T-helper 1 cell treated with Interleukin-12 subunit alpha and Interleukin-12 subunit beta and Interleukin-4 antibody, amounts not matched to agents 30 μg/mL and 1 μg/mL, for 36 hours (primary cell): Measurements from ENCODE around the gene PAM16.
A peak's percentile ranks its signal among the peaks of the same experiment; 100 is the strongest.
"Not testable (repeated sequence)": the region's sequence is repeated elsewhere in the genome, so short reads cannot be mapped to it uniquely, and the experiment has no call there.

Source experiments
- H3K27ac Mint-ChIP-seq: one replicate; pipeline ENCODE4 v1.8.0; 2021; ENCODE audit warnings: mild to moderate bottlenecking, mixed read lengths
- H3K27me3 Mint-ChIP-seq: one replicate; pipeline ENCODE4 v1.8.0; 2021; ENCODE audit warnings: low read depth, mixed read lengths
- H3K36me3 Mint-ChIP-seq: one replicate; pipeline ENCODE4 v1.8.0; 2021; ENCODE audit warnings: low read depth, mixed read lengths
- H3K4me1 Mint-ChIP-seq: one replicate; pipeline ENCODE4 v1.8.0; 2021; ENCODE audit warnings: low read depth, mixed read lengths
- H3K4me3 Mint-ChIP-seq: one replicate; pipeline ENCODE4 v1.8.0; 2021; ENCODE audit warnings: mild to moderate bottlenecking, moderate library complexity, mixed read lengths
- H3K9me3 Mint-ChIP-seq: one replicate; pipeline ENCODE4 v1.8.0; 2021; ENCODE audit warnings: mixed read lengths

Gene PAM16

DNA sequence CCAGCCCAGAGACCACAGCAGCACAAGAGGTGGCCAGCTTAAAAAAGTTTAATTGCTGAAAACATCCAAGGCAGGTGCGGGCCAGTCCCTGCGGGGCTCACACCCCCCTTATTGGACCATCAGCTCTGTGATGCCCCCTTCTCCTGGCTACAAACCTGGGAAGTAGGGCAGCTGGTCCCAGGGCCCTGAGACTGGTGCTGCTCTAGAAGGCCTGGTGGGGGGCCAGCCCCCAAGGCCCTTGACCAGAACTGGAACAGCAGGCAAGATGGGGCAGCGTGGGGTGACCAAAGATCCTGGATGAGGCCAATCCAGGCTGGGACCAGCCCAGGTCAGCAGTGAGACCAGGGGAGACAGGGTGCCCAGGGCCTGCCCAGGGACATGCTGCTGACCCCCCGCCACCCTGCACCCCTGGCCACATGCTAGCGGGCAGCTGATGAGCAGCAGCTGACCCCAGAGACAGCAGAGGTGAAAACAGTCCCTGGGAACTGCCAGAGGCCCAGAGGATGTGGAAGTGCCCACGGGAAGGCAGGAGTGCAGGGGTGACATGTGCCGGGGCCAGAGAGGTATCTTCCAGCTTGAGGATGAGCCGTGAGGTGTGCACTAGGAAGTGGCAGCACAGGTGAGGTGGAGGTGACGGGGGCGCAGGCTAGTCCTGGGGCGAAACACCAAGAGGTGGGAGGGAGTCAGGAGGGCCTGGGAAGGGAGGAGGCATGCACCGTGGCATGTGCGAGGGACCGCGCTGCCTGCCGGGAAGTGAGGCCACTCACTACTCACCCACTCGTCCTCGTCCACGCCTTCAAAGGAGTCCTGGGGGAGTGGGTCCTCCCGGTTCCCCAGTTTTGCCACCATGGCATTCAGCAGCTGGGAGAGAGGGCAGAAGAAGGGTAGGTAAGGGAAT lies 3.6 kb upstream of the PAM16 start:
- no peak overlapping the region for H3K27ac Mint-ChIP-seq
- peaks cover 14% of the 10 kb centered on the region for H3K36me3 Mint-ChIP-seq
- no peaks in the 10 kb centered on the region for H3K9me3 Mint-ChIP-seq
- H3K4me1 Mint-ChIP-seq = peaks cover 10% of the 10 kb centered on the region
- no peak overlapping the region for H3K4me3 Mint-ChIP-seq
- no peaks in the 10 kb centered on the region for H3K27me3 Mint-ChIP-seq

DNA sequence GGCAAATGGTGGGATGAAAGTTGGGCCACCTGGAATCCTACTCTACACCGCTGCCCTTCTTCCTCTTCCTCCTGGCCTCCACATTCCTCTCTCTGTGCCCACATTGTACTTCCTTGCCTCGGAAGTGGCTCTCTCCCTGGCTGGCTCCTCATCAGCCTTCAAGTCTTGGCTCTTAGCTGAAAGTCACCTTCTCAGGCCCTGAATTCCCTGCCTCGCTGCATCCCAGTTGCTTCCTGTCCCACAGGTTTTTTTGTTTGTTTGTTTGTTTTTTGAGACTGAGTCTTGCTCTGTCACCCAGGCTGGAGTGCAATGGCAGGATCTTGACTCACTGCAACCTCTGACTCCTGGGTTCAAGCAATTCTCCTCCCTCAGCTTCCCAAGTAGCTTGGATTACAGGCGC lies 2.6 kb upstream of the PAM16 start:
- H3K4me3 Mint-ChIP-seq = no peak overlapping the region
- peaks cover 9% of the 10 kb centered on the region for H3K36me3 Mint-ChIP-seq
- H3K4me1 Mint-ChIP-seq = peaks cover 10% of the 10 kb centered on the region
- no peaks in the 10 kb centered on the region for H3K9me3 Mint-ChIP-seq
- H3K27ac Mint-ChIP-seq = no peak overlapping the region
- no peaks in the 10 kb centered on the region for H3K27me3 Mint-ChIP-seq

DNA sequence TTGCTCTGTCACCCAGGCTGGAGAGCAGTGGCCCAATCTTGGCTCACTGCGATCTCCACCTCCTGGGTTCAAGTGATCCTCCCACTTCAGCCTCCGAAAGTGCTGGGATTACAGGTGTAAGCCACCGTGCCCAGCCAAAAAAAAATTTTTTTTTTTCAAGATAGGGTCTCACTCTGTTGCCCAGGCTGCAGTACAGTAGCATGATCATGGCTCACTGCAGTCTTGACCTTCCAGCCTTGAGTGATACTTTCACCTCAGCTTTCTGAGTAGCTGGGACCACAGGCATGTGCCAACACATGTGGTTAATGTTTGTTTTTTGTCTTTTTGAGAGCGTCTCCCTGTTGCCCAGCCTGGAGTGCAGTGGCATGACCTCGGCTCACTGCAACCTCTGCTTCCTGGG lies 1.7 kb upstream of the PAM16 start:
- H3K36me3 Mint-ChIP-seq = peaks cover 12% of the 10 kb centered on the region
- no peaks in the 10 kb centered on the region for H3K9me3 Mint-ChIP-seq
- peaks cover 10% of the 10 kb centered on the region for H3K4me1 Mint-ChIP-seq
- no peak overlapping the region for H3K4me3 Mint-ChIP-seq
- H3K27ac Mint-ChIP-seq = no peak overlapping the region
- H3K27me3 Mint-ChIP-seq = no peaks in the 10 kb centered on the region

GRCh38 chr16:4351880-4352279 lies 759 bp upstream of the PAM16 start:
- no peaks in the 10 kb centered on the region for H3K9me3 Mint-ChIP-seq

DNA sequence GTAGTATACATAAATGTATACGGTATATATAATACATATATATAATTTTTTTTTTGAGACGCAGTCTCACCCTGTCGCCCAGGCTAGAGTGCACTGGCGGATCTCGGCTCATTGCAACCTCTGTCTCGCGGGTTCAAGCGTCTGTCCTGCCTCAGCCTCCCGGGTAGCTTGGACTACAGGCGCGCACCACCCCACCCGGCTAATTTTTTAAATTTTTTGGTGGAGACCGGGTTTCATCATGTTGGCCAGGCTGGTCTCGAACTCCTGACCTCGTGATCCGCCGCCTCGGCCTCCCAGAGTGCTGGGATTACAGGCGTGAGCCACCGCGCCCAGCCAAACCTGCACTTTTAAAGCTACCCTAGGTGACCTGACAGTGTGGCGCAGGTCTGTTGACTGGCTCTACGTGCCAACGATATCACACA lies 745 bp downstream of the PAM16 start:
- Mint-ChIP-seq H3K9me3 (no peaks in the 10 kb centered on the region), H3K4me3 (peak overlapping the region; percentile 92), H3K4me1 (peaks cover 10% of the 10 kb centered on the region), H3K27me3 (no peaks in the 10 kb centered on the region), H3K27ac (peak overlapping the region; percentile 85), H3K36me3 (peaks cover 12% of the 10 kb centered on the region)

More at GRCh38 chr16:4351880-4352279, 759 bp upstream of the PAM16 start:
- H3K27ac Mint-ChIP-seq = no peak overlapping the region
- H3K4me3 Mint-ChIP-seq = peak overlapping the region; percentile 40
- peaks cover 12% of the 10 kb centered on the region for H3K36me3 Mint-ChIP-seq
- H3K27me3 Mint-ChIP-seq = no peaks in the 10 kb centered on the region
- H3K4me1 Mint-ChIP-seq = peaks cover 10% of the 10 kb centered on the region

DNA sequence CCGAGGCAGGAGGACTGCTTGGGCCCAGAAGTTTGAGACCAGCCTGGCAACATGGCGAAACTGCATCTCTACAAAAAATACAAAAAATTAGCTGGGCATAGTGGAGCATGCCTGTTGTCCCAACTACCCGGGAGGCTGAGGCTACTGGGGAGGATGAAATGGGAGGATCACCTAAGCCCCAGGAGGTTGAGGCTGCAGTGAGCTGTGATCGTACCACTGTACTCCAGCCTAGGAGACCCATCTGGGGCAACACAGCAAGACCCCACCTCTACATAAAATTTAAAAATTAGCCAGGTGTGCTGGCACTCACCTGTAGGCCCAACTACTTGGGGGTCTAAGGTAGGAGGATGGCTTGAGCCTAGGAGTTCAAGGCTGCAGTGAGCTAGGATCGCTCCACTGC lies 1.8 kb downstream of the PAM16 start:
- Mint-ChIP-seq H3K27ac (no peak overlapping the region), H3K27me3 (no peaks in the 10 kb centered on the region), H3K4me3 (no peak overlapping the region), H3K9me3 (no peaks in the 10 kb centered on the region), H3K4me1 (peaks cover 12% of the 10 kb centered on the region), H3K36me3 (peaks cover 7% of the 10 kb centered on the region)

GRCh38 chr16:4347765-4348509 lies 3.2 kb downstream of the PAM16 start:
- Mint-ChIP-seq H3K27me3 (no peaks in the 10 kb centered on the region), H3K27ac (no peak overlapping the region), H3K9me3 (no peaks in the 10 kb centered on the region), H3K4me3 (no peak overlapping the region), H3K36me3 (peaks cover 3% of the 10 kb centered on the region), H3K4me1 (peaks cover 12% of the 10 kb centered on the region)

DNA sequence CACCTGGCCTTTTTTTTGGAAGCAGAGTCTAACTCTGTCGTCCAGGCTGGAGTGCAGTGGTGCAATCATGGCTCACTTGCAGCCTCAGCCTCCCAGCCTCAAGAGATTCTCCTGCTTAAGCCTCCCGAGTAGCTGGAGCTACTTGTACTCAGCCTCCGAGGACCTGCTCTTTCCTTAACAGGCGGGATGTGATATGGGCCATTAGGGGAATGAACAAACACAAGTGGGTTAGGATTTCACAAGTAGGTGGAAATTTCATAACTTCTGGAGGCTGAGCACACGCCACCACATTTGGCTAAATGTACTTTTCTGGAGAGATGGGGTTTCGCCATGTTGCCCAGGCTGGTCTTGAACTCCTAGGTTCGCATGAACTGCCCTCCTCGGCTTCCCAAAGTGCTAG lies 4.1 kb downstream of the PAM16 start:
- Mint-ChIP-seq H3K27ac (no peak overlapping the region), H3K4me1 (peaks cover 12% of the 10 kb centered on the region), H3K27me3 (no peaks in the 10 kb centered on the region), H3K36me3 (peaks cover 3% of the 10 kb centered on the region), H3K9me3 (no peaks in the 10 kb centered on the region), H3K4me3 (no peak overlapping the region)

- H3K4me3 Mint-ChIP-seq = no peak overlapping the region
- no peak overlapping the region for H3K27ac Mint-ChIP-seq
- H3K4me1 Mint-ChIP-seq = peaks cover 5% of the 10 kb centered on the region
- H3K27me3 Mint-ChIP-seq = no peaks in the 10 kb centered on the region
- peaks cover 3% of the 10 kb centered on the region for H3K36me3 Mint-ChIP-seq
- no peaks in the 10 kb centered on the region for H3K9me3 Mint-ChIP-seq
Measured at GRCh38 chr16:4345836-4346781, 5.0 kb downstream of the PAM16 start.

DNA sequence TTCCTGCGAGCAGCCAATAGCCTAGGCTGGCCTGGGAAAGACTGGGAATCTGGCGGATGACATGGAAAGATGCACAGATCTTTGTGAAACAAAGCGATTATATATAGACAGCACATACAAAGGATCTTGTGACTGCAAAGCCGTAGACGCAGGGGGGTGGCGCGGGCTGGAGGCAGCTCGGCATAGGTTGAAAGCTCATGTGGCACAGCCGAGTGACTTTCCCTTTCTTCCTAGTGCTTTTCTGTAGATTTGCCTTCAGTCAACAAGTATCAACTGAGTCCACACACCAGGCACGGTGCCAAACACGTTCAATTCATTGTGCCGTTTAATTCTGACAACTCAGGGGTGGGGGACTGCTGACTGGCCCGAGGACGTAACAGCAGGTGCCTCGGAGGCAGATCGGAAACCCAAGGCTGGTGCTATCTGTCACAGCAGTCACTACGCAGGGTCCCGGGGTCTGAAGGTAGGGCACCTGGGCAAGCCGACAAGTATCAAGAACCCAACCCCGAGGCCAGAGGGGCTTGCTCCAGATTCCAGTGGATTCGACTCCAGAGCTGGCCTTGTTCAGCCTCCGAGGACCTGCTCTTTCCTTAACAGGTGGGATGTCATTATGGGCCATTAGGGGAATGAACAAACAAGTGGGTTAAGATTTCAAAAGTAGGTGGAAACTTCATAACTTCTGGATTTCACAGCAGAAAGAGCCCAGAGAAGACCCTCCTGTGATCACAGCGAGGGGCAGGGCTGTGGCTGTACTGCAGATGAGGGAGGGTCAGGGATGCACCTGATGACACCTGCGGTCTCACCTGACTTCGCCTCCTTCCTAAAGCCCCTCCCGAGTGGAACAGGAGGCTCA lies 5.9 kb downstream of the PAM16 start:
- H3K4me3 Mint-ChIP-seq = no peak overlapping the region
- no peaks in the 10 kb centered on the region for H3K9me3 Mint-ChIP-seq
- peaks cover 3% of the 10 kb centered on the region for H3K36me3 Mint-ChIP-seq
- no peaks in the 10 kb centered on the region for H3K27me3 Mint-ChIP-seq
- H3K4me1 Mint-ChIP-seq = peaks cover 2% of the 10 kb centered on the region
- no peak overlapping the region for H3K27ac Mint-ChIP-seq

DNA sequence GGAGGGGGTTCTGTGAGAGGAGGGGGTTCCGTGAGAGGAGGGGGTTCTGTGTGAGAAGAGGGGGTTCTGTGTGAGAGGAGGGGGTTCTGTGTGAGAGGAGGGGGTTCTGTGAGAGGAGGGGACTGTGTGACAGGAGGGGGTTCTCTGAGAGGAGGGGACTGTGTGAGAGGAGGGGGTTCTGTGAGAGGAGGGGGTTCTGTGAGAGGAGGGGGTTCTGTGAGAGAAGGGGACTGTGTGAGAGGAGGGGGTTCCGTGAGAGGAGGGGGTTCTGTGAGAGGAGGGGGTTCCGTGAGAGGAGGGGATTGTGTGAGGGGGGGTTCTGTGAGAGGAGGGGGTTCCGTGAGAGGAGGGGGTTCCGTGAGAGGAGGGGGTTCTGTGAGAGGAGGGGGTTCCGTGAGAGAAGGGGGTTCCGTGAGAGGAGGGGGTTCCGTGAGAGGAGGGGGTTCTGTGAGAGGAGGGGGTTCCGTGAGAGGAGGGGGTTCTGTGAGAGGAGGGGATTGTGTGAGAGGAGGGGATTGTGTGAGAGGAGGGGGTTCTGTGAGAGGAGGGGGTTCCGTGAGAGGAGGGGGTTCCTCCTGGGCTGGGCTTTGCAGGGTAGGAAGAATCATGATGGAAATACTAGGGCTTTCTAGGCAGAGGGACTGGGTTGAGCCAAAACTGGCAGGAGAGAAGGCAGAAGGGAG lies 6.7 kb downstream of the PAM16 start:
- H3K4me3 Mint-ChIP-seq, H3K27me3 Mint-ChIP-seq, H3K4me1 Mint-ChIP-seq, H3K9me3 Mint-ChIP-seq, H3K27ac Mint-ChIP-seq, H3K36me3 Mint-ChIP-seq: not testable (repeated sequence)

DNA sequence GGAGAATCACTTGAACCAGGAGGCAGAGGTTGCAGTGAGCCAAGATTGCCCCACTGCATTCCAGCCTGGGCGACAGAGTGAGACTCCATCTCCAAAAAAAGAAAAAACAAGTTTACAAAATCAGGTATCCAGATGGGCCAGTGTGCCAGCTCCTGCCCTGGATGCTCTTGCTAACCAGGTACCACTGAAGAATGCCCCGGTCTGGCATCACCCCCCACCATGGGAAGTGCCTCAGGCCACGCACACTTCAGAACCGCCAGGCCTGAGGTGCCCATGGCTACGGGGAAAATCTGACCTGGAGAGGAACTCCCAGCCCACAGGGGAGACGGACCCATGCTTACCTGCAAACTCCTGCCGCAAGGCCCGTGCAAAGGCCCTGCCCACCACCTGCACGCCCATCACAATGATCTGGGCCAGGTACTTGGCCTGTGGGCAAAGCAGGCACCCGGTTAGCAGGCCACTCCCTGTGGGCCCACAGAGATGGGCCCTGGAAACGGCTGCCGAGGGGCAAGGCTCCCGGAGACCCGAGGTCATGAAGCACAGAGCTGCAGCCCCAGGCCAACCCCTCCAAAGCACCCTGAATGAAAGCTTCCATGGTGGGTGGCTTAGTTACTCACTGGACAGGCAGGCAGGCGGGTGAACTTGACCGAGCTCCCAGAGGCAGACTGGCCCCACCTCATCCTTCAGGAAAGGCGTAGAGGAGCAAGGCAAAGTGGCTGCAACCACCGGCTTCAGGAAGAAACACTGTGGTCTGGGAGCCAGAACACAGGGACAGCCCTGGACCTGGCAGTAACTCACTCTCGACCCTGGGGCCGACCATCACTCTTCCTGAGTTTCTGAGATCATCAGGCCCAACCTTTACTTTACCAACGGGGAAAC lies 8.0 kb downstream of the PAM16 start:
- Mint-ChIP-seq H3K9me3 (no peaks in the 10 kb centered on the region), H3K36me3 (no peaks in the 10 kb centered on the region), H3K4me3 (no peak overlapping the region), H3K4me1 (peaks cover 2% of the 10 kb centered on the region), H3K27me3 (no peaks in the 10 kb centered on the region), H3K27ac (no peak overlapping the region)
